Epithelial cell of esophagus (primary cell): ENCODE results near the gene MRM1.

Source experiments
- DNase-seq: peaks from one replicate; pipeline ENCODE4 v3.0.0; 2010; ENCODE audit warnings: low read depth
- H3K4me3 ChIP-seq: 2 replicates; pipeline ENCODE4 v1.5.1; 2011; ENCODE audit warnings: mild to moderate bottlenecking, low read length, control low read depth
- CTCF ChIP-seq: IDR thresholded peaks from 2 replicates; pipeline ENCODE4 v1.5.1; 2011; ENCODE audit warnings: low read depth, mild to moderate bottlenecking, low read length, control low read depth, inconsistent platforms; ENCODE audit not compliant: insufficient read depth; ENCODE audit errors: missing control alignments

MRM1 gene

DNA sequence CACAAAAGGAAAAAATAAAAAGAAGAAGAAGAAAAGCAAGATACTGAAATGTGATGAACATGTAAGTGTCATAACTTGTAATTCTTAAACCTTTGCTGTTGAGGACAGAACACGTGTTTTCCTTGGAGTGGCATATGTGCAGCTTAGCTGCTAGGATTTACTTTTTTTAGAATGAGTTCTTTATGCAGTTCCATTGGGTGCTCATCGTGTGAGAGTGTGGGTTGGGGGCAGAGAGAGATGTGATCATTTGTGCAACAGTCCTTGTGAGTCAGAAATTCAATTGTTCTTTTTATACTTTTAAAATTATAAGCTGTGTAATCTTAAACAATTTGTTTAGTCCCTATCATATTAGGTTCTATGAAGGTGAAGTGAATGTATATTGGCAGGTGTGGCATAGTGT, 15.2 kb upstream of the MRM1 start:
- DNase-seq: no peak
- TF ChIP-seq CTCF: no peak
- no peak overlapping the region for H3K4me3 ChIP-seq

- H3K4me3 ChIP-seq: no peak overlapping the region
- no peak for TF ChIP-seq CTCF
- no peak for DNase-seq
These were observed 11.3 kb upstream of the MRM1 start for GRCh38 chr17:36590082-36590481.

GRCh38 chr17:36591434-36592315, 9.7 kb upstream of the MRM1 start, which contains the start of gene DHRS11:
DHRS11 (plus strand) TSS chr17:36591879; CDS start chr17:36592010, 131 bp downstream.
- TF ChIP-seq CTCF: no peak
- peak within 1 kb of the TSS; percentile 61 for H3K4me3 ChIP-seq
- DNase-seq: peak; percentile 80

DNA sequence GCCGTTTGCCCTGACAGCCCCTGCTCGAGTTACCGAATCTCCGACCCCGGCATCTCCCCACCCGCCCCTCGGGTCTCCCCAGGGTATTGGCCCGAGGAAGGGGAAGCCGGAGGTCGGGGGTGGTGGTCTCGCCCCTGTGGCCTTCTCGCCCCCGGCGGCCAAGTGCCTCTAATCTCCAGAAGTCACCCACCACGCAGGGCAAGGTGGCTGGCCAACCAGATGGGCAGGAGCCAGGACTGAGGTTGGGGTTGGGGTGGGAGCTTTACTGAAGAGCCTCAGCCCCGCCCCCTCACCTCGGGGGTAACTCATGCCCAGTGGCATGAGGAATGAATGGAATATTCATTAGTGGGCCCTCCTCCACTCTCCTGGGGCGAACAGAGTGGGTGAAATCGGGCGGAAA, 9.1 kb upstream of the MRM1 start:
- peak overlapping the region; percentile 61 for H3K4me3 ChIP-seq
- TF ChIP-seq CTCF: no peak
- DNase-seq: peak; percentile 35

DNA sequence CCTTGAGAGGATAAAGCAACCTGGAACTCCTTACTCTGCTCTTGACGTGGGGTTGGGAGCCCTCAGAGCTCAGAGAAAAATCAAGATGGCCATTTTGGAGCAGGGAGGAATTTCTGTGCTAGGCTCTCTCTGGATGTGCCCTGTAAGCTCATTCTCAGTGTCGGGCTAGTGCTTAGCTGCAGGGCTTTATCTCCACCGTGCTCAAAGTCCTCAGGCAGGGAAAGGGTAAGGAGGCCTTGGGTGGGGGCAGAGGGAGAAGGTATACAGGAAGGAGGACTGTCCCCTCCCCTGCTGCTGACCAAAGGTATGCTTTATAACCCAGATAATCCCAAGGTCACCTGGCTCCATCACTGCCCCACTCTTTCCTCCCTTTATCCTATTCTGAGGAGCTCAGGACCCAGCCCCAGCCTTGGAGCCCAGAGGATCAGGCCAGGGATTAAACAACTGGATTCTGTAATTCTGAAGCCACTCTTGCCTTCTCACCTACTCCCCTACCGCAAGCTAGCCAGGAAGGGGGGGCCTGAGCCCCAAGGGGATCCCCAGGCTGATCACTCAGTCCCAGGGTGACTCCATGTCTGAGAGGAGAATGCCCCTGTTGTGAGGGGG, 8.6 kb upstream of the MRM1 start:
- no peak for TF ChIP-seq CTCF
- H3K4me3 ChIP-seq: peak overlapping the region; percentile 61
- DNase-seq: no peak

DNA sequence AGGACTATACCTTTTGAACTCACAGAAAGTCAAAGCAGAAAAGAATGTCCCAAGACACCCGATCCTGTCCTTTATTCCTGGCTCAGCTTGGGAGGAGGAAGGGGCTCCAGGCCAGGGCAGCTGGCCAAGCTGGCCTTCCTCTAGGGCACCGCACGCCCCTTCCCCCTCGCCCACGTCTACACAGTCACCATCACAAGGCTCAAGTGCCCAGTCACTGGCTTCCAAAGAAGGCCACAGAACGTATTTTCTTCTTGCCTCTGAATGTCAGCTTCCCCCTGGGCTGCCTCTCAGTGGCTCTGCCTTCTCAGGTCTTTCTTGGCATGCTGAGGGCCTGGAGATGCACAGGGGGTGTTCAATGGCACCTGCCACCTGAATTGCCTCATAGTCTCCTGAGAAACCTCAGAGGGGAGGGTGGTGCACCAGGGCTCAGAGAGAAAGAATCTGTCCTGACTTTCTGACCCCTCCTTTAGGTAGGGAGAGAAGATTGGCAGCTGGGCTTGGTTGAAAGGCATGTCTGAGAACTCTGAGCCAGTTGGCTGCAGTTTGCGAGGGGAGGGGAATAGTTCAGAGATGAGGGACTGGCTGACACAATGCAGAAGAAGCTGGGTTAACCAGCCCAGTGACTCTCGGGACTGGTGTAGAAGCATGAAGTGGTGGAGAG, 7.6 kb upstream of the MRM1 start:
- peak; percentile 85 for DNase-seq
- no peak overlapping the region for H3K4me3 ChIP-seq
- TF ChIP-seq CTCF: no peak
